Activated CD4-positive, alpha-beta T cell treated with anti-CD3 and anti-CD28 coated beads, Interleukin-10, Interleukin-2, amounts not matched to agents 100 ng/mL and 50 ng/mL, durations not matched to agents 16 hours and 8 hours (primary cell): ENCODE data around the gene LRPAP1.
"Not testable (repeated sequence)": the region's sequence is repeated elsewhere in the genome, so short reads cannot be mapped to it uniquely, and the experiment has no call there.

Experiments
- DNase-seq: peaks from one replicate; pipeline ENCODE4 v3.0.0-alpha.2; 2020

LRPAP1 gene, protein sequence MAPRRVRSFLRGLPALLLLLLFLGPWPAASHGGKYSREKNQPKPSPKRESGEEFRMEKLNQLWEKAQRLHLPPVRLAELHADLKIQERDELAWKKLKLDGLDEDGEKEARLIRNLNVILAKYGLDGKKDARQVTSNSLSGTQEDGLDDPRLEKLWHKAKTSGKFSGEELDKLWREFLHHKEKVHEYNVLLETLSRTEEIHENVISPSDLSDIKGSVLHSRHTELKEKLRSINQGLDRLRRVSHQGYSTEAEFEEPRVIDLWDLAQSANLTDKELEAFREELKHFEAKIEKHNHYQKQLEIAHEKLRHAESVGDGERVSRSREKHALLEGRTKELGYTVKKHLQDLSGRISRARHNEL

DNA sequence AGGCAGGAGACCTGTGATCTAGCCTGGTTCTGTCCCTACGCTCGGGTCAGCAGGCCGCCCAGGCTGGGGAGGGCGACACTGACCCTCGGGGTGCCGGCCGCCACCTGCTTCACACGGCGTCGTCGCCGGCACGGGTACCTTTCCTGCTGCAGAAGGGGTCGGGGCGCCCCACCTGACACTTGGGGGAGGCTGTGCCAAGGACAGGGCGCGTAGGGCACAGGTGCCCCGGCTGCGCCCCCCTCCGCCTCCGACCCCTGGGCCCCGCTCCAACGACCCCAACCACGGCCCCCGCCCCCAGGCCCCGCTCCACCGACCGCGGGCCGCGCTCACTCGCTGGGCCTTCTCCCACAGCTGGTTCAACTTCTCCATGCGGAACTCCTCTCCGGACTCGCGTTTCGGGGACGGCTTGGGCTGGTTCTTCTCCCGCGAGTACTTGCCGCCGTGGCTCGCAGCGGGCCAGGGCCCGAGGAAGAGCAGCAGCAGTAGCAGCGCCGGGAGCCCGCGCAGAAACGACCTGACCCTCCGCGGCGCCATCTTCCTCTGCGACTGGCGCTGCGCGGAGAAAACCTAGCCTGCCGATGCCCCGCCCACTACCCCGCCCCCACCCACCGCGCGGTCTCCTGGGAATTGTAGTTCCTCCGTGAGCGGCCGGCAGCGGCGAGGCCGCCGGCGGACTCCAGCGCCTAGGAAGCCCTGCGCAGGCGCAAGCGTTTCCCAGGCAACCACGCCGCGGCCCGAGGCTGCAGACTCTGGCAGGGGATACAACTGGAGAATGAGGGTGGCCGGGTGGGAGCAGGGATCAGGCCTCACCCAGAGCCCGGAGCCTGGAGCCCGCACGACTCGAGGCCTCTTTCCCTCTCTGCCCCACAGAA is at the start of gene LRPAP1:
TSS of gene LRPAP1 (minus strand) at position 544 of the 872 bp plus-strand sequence. CDS start at position 534, 10 bp downstream.
- DNase-seq, result peak; percentile 93

DNA sequence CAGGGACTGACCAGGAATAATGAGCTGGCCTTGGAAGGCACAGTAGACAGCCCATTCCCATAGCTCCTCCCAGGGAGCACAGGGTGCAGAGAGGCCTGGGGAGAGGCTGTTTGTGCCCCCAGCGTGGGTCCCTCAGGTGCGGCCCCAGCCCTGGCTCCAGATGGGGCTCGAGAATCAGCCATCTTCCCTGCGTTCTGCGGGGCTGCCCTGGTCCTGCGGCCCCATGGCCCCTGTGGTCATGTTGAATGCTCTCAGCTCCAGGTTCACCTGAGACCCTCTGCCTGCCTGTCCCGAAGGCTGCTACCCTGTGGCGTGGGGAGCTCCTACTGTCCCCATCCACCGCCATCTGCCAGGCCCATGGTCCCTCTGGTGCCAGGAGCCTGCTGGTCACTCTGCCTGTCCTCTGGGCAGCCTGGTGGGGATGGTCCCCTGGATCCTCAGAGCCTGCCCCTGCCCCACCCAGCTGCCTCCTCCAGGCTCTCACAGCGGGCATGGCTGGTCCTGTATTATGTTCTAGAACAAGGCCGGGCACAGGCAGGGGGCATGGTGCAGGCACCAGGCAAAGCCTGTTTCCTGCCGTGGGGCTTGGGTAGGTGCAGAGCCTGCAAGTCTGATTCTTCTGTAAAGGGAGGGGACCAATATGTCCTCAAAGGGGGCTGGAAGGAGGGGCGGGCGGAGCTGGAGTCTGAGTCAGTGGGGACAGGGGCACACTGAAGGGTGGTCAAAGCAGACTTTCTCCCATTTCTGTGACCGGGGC is 49.3 kb upstream of the LRPAP1 start:
- not testable (repeated sequence) for DNase-seq

DNA sequence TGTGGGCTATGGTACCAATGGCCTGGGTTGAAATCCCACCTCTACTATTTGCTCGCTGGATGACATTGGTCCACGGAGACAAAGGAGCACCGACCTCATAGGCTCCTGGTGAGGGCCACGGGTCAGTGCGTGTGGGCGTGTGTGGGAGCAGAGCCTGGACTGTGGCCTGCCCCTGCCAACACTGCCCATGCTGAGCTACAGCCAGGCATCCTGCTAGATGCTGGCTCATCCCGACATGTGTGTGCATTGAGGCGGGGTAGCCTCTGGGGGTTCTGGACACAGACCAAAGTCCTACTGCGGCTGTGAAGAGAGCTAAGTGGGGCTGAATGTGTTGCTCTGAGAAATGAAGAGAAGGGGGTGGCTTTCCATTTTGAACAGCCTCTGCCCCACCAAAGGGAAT is 48.6 kb upstream of the LRPAP1 start:
- not testable (repeated sequence) for DNase-seq

DNA sequence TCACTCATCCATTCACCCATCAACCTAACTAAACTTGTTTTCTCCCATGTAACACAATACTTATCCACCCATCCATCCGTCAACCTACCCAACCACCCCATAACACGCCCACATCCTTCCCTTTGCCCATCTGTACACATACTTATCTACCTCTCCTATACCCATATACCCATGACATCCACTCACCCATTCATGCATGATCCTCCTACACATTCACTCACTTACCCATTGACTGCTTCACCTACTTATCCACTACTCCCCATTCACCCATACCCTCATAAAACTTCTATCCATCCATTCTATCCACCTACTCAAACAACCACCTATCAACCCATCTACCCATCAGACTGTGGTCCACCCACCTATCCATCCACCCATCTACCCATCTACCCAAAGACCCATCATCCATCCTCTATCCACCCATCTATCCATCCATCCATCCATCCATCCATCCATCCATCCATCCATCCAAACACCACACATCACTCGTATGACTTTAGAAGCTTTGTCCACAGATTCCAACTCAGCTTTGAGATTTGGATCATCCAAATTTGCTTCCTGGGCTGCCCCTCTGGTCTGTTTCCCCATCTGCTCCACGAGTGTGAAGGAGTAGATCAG is 46.4 kb upstream of the LRPAP1 start:
- not testable (repeated sequence) for DNase-seq

DNA sequence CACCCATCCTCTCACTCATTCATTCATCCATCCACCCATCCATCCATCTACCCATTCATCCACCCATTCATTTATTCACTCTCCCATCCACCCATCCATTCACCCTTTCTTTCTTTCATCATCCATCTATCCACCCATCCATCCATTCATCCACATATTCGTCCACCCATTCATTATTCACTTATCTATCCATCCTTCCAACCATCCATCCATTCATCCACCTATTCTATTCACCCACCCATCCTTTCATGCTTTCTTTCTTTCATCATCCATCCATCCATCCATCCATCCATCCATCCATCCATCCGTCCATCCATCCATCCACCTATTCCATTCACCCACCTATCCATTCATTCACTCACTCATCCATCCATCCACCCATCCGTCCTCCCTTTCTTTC is 45.8 kb upstream of the LRPAP1 start:
- DNase-seq, result not testable (repeated sequence)

DNA sequence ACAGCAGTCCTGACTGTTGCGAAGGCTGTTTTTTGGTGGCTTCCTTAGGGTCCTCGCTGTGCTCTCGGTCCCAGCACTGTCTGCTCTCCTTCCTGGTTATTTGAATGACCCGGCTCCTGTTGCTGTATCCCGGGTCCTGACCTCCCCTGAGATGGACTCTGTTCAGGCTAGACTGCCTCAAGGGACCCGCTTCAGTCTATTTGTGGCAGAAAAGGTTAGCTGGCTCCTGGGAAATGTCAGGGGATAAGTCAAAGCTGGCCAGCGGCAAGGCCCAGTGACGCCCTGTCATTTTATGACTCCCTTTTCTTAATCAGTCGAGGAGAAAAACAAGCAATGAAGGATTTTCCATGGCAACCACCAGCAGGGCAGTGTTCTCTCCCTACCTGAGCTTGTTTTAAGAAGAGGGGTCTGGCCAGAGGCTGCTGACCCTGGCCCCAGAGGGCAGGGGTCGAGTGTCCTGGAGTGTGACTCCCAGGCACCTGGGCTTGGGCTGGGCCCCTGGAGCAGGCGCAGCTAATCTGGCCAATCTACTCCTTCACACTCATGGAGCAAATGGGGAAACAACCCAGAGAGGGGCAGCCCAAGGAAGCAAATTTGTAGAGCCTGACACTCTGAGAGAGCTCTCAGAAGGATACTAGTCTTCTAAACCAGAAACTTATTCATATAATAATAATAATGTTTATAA is 45.1 kb upstream of the LRPAP1 start:
- DNase-seq, result not testable (repeated sequence)

DNA sequence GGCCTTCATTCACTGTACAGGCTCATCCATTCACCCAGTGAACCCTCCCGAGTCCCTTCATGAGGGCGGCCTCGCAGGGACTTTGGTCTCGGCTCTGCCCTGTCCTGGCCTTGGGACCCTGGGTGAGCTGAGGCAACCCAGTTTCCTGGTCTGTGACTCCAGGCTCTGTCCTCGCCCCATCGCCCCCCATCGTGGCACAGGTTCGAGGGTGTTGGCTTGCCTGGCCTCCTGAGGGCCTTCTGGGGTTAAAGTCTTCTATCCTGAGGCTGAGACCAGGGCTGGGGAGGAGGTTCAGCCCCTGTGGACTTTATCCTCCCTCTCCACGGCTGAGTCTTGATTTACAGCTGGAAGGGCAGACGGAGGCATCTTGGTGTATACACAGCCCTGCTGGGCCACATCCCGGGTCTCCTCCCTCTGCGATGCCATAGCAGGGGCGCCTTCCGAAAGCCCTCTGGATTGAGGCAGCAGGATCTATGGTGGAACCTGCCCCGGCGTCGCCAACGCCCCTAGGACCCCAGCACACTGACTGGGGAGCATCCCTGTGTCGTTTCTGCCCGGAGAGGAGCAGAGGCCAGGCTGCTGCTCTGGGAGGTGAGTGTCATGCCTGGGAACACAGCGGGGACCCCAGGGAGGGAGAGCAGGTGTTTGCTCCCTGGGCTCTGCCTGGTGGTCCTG is 44.4 kb upstream of the LRPAP1 start:
- DNase-seq, result not testable (repeated sequence)

DNA sequence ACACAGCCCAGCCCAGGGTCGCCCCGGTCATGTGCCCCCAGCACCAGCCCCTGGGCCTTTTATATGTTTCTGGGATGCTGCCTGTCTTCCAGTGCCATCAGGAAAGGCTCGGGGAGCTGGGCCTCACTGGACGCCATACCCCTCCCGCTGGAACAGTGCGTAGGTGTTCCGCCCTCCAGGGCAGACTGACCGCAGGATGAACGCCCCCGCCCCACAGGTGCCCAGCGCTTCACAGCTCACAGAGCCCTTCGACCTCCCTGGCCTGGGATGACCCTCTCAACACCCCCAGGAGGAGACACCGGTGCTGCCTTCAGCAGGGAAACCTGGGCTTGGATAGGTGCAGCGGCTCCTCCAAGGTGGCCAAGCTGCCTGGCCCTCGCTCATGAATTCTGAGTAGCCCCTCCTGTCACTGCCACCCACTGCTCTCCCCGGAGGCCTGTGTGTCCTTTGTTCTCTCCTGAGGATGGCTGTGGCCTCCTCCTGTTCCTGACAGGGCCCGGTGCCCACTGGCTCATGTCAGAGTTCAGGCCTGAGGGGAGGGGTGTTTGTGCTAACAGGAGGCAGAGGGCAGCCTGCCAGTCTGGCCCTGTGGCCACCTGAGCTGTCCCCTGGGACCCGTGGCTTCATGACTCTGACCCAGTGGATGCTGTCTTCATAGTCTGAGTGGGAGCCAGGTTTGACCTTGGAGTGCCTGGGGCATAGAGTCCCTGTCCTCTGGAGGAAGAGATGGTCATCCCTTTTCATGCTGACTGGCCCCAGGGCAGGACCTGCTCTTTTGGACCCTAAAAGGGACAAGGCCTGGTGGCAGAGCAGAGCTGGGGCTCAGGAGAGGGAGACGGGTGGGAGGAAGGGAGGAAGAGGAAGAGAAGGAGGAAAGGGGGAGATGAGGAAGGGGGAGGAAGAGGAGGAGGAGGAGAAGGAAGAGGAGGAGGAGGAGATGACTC is 43.5 kb upstream of the LRPAP1 start:
- not testable (repeated sequence) for DNase-seq

DNA sequence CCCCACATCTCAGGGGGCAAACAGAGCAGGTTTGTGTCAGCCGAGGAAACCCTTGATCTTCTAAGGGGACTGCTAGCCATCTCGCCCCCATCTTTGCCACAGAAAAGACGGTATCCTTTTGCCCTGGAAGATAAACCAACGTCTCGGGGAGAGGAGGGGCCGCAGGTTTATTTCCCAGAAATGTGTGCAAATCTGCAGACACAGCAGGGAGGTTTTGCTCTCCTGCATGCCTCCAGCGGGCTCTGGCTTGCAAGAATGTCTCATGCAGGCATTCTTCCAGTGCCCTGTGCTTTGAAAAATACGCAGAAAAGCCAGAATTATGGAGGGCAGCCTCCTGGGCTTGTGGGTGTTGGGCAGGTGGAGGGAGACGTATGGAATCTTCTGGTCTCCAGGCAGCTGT is 42.6 kb upstream of the LRPAP1 start:
- DNase-seq, result not testable (repeated sequence)

DNA sequence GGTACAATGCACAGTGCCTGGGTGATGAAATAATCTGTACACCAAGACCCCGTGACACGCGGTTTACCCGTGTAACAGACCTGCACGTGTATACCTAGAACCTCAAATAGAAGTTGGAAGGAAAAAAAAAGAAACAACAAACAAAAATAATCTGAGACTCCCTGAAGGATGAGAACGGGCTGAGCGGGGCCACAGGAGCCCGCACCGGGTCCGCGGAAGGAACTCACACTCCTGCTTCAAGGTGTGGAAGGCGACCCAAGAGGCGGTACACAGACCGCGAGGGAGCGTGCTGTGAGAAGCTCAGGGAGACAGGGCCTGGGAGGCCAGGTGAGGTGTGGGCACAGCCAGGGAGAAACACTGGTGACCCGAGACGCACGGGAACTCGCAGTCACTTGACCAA is 42.1 kb upstream of the LRPAP1 start:
- DNase-seq, result not testable (repeated sequence)

DNA sequence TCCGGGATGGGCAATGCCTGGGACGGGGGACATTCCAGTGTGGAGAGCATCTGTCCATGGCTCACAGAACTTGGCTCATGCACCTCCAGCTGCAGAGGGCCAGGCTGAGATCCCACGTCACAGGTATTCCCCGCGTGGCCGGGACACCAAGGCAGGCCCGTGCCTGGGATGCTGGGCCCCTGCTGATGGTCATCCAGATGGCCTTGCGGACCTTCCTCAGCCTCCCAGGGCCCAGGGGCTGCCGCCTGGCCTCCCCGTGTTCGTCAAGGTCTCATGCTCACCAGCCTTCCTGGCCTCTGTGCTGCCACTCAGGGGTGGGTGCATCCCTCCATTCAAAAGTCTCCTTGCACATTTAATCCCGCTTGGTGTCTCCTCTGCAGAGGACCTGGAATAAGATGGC is 40.9 kb upstream of the LRPAP1 start:
- DNase-seq, result no peak

DNA sequence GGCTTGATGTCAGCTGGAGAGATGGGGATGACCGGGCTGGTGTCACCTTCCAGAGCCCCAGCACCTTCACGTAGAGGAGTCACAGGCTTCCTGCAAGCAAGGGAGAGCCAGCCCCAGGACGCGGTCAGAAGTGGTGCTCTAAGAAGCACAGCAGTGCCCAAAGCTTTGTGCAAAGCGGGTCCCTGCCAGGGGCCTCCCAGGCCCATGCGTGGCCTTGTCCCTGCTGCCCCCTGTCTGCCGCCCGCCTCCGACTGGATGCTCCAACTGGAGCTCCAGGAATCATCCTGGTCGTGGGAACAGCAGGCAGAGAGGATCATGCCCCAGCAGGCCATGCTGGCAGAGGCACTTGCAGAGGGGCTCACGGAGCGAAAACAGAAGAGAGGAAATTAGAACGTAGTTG is 40.1 kb upstream of the LRPAP1 start:
- no peak for DNase-seq

DNA sequence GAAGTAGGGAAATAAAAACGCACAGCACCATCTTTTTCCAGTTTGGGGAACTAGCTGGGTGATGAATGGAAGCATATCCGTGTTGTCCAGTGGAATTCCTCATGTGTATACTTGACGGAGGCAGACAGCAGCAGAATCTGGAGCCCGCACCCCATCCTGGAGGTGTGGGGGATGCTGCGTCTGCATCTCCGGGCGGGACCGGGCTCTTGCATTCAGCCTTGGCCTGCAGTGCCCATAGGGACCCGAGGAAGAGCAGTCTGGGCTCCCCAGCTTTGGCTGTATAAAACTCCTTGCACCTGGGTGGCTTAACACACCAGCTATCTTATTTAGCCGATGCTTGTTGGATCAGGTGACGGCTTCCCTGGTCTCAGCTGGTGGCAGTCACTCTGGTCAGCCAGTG is 39.7 kb upstream of the LRPAP1 start:
- DNase-seq, result no peak

DNA sequence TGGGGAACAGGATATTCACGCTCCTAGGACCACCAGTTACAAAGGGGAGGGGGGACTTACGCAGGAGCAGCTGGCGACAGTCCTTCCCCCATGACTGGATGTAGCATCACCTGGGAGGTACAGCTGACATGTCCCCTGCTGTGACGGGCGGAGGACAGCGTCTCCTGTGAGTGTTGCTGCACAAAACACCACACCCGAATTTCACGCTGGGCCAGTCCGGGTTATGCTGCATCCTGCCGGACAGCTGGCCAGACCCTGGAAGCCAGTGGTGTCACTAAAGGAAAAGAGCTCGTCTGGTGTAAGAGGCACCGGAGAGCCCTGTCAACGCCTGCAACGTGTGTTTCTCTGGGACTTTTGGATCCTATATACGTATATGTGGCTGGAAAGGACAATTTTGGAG is 38.7 kb upstream of the LRPAP1 start:
- DNase-seq, result not testable (repeated sequence)

DNA sequence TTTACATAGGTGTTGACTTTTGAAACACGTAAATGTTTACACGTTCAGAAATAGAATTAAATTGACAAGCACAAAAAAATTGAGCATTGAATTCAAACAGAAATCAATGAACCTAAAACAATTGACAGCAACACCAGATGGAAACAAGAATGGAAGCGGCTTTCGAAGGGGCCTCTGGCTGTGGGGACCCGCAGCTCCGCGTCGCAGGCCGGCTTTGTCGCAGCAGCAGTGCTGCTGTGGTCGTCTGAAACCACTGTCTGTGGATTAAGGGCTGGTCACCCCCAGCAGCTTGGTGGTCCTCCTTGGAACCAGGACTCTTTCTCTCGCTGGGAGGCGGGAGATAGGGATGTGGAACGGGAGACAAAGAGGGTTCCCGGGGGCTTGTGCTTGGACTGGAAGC is 37.4 kb upstream of the LRPAP1 start:
- not testable (repeated sequence) for DNase-seq

DNA sequence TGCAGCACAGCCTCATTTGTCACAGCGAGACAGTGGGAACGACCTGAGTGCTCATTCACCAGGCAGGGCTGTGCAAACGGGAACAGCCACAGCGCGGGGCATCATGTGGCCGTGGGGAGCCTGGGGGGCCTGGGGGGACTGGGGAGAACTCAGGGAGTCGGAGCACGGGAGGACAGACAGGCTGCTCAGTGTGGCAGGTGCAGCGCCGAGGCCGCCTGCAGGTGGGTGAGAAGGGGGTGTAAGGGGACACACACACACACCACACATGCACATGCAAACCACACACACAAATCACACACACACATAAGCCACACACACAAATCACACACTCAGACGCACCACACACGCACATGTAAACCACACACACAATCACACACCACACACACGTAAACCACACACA is 34.5 kb upstream of the LRPAP1 start:
- not testable (repeated sequence) for DNase-seq

DNA sequence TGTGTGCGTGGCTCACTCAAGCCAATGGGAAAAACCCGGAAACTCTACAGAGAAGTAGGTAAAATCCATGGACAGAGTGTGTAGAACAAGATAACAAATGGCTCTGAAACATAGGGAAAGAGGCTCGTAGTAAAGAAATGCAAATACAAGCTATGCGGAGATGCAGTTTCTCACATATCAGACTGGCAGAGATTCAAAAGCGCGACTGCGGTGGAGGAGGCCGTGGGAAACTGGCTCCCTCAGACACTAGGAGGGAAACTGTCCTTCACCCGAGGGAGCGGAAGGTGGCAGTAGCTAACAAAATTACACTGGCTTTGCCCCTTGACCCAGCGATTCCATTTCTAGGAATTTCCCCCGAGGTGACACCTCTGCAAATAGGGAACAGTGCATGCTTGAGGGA is 34.1 kb upstream of the LRPAP1 start:
- not testable (repeated sequence) for DNase-seq

DNA sequence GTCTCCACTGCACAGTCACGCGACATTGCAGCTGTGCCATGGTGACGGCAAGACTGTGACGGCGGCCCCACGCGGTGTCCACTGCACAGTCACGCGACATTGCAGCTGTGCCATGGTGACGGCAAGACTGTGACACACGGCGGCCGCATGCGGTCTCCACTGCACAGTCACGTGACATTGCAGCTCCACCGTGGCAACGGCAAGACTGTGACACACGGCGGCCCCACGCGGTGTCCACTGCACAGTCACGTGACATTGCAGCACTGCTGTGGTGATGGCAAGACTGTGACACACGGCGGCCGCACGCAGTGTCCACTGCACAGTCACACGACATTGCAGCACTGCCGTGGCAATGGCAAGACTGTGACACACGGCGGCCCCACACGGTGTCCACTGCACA is 32.7 kb upstream of the LRPAP1 start:
- DNase-seq, result not testable (repeated sequence)

DNA sequence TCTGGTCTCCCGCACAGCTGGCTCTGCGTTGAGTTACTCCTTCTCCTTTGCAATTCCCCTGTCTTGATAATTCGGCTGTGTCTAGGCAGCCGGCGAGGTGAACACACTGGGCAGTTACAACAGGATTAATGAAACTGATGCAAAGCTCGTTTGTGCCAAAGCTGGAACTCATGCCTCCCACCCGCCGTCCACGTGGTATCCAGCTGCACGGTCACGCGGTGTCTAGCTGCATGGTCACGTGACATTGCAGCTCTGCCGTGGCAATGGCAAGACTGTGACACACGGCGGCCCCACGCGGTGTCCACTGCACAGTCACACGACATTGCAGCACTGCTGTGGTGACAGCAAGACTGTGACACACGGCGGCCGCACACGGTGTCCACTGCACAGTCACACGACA is 31.2 kb upstream of the LRPAP1 start:
- no peak for DNase-seq

DNA sequence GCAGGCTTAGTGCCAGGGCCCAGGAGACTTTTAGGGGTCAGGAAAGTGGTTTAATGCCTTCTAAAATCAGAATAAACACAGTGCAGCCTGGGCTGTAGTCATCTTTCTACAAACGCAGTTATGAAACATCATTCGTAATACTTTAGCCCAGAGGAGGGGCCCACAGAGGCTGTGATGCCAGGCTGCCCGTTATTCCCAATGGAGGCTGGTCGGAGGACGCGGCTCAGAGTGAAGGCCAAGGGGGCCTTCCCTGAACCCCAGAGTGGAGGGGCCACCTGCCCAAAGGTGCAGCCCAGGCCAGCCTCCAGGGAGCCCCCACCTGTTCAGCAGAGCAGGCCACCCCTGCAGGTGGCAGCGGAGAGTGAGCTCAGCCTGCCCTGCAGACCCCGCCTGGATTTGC is 29.9 kb upstream of the LRPAP1 start:
- DNase-seq, result not testable (repeated sequence)
